GM21737 (cell line): Measurements from ENCODE around the gene LDHD.
"Not testable (repeated sequence)": the region's sequence is repeated elsewhere in the genome, so short reads cannot be mapped to it uniquely, and the experiment has no call there.

Experiments
- ATAC-seq: cut with Tn5 transposase; IDR thresholded peaks from one replicate; pipeline ENCODE4 v1.9.1; 2021; ENCODE audit warnings: mild to moderate bottlenecking, moderate library complexity; ENCODE audit not compliant: unreplicated experiment

Gene LDHD

DNA sequence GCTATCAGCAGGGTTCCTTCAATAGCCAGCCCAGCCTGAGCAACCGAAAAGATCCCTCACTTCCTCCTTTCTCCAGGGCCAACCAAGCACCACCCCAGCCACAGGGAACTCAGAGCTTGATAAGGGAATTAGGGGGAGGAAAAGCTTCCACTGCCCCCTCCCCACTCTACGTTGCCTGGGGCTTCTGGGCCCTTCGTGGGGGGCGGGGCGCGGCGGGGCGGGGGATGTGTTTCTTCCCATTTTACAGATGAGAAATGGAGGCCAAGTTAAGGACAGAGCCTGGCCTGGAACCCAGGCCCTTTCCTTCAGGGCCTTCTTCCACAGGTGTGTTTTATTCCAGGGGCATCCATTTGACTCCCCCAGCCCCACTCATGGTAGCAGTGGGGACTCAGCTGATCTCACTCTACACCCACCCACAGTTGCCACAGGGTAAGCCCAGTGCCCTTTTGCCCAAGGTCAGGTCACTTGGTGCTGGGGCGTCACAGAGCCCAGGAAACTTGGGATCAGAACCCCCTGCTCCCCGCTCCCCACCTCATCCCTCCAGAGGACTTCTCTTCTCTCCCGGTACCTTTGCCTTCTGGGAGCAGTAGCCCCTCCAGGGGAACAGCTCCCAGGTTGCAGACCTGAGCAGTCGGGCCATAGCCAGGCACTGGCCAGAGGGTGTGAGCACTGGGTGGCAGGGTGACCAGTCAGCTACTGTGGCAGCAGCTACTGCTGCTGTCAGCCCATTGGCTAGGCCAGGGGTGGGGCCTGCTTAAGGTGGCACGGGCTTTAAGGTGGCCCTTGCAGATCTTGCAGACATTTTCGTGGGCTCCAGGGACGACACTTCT, at the start of gene LDHD:
Gene LDHD, minus strand, starts transcription at position 700 of the 830 bp plus-strand sequence. Its CDS starts 60 bp downstream, at position 640.
- ATAC-seq, result no peak

DNA sequence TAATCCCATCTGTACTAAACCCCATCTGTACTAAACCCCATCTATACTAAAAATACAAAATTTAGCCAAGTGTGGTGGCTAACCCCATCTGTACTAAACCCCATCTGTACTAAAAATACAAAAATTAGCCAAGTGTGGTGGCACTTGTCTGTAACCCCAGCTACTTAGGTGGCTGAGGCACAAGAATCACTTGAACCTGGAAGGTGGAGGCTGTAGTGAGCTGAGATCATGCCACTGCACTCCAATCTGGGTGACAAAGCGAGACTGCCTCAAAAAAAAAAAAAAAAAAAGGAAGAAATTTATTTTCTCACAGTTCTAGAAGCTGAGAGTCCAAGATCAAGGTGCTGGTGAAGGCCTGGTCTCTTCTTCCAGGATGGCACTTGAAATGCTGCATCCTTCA, 43.8 kb upstream of the LDHD start:
- ATAC-seq, result no peak

DNA sequence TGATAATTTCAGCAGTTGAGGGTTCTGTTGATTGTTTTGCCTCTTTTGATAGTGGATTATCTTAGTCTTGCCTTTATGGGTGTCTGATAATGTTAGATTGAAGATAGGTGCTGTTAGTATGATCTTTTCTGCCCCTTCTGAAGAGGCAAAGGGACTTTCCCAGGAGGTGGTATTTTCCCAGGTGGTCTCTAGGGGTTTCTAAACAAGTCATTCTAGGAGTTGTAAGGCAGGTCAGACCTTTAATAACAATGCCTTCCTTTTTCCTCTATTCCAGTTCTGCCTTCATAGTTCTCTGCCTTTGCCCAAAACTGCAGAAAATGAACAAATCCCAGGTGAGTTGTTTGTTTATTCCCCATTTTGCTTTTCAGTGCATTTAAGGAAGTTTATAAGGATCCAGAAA, 36.1 kb upstream of the LDHD start:
- no peak for ATAC-seq

DNA sequence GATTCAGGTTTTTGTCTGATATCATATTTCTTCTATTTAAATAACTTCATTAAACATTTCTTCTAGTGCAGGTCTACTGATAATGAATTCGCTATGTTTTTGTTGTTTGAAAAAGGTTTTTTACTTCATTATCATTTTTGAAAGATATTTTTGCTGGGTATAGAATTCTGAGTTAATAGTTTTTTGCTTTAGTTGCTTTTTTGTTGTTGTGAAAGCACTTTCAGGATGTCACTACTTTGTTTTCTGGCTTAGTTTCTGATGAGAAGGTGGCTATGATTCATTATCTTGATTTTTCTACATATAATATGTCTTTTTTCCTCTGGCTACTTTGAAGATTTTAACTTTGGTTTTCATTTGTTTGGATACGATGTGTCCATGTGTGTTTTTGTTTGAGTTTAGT, 35.2 kb upstream of the LDHD start:
- ATAC-seq, result no peak

DNA sequence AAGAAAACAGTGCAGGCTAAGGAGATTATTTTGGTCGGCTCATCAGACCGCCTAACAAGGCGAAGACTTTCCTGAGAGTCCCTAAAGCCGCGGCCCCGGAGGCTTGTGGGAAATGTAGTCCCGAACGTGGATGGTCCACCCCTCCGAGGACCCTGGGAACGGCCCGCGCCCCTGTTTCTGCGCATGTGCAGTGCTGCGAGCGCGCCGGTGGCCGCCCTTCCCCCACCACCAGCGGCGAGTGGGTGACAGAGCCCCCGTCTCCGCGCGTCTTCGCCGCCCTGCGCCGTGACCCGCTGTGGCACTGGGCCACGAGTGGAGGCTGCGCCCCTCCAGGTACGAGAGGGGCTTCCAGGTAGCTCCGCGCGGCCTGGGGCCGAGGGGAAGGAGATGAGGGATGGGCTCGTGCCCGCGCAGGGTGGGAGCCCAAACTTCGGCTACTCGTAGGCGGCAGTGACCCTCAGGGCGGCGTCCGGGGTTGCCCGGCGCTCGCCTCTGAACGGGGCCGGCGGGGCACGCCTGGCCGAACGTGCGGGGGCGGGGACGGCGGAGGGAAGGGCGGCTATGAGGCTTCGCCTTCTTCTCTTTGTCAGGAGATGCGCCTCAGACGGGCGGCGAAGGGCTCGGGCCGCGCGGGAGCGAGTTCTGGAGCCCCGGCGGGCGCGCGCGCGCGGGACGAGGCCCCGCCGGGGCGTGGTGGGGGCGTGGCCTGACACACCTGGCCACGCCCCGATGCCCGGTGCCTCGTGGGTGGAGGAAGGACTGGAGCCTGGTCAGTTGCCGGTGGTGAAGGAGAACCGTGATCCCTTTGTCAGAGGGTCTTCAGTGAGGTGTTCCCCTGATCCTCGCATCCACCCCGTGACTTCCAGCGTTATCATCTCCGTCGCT, 32.0 kb upstream of the LDHD start, which contains the start of gene ZFP1:
Gene ZFP1, plus strand, starts transcription at position 214 of the 885 bp plus-strand sequence. CDS start 4,428 bp downstream, outside the sequence.
- ATAC-seq, result peak; percentile 87

DNA sequence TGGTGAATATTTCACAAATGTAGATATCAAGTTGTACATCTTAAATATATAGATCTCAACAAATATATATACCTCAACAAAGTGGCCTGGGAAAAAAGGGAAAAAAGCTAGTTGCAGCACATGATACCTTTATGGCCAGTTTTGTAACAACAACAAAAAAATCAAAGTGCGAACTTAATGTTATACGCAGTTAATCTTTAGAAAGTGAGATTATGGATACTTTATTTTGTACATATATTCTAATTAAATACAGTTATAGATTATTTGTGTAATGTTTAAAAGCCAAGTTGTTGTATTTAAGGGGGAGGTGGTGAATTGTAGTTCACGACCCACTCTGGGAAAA, 31.4 kb upstream of the LDHD start:
- ATAC-seq, result no peak

DNA sequence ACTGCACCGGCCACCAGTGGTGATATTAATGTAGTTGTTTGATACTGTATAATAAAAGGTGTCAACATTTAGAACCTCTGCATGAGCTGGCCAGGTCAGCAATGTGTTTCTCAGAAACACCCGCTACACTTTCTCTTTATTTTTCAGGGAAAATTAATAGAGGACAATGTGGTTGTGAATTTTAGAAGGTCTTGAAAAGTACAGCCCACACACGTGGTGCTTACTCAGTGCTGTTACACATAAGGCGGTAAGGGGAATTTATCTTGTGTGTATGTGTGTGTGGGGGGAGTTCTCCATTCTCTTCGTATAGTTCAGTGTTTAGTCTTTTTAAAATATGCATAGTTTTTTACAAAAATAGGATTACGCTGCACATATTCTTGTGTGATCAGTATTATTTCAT, 27.4 kb upstream of the LDHD start:
- no peak for ATAC-seq

DNA sequence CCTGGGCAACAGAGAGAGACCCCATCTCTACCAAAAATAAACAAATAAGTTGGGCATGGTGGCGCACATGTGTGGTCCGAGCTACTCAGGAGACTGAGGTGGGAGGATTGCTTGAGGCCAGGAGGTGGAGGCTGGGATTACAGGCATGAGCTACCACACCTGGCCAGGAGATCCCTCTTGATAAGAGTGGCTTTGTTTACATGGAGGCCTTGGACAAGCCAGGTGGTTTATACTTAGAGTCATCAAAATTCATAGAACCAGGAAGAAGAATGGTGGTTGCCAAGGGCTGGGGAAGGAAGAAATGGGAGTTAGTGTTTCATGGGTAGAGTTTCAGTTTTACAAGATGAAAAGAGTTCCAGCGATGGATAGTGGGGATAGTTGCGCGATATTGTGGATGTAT, 22.9 kb upstream of the LDHD start:
- ATAC-seq, result no peak

DNA sequence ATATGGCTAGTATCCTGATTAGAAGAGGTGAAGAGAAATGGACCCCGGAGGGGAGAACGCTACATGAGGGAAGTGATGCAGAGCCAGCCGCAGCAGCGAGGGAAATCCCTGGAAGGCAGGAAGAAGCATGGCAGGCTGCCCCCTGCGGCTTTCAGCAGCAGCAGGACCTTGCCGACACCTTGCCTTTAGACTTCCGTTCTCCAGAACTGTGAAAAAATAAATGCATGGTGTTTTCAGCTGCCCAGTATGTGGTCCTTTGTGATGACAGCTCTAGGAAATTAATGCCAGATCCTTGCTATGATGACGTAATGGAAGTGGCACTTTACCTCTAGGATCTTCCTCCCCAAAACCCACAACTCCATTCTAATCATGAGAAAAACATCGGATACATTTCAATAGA, 22.1 kb upstream of the LDHD start:
- ATAC-seq, result no peak

DNA sequence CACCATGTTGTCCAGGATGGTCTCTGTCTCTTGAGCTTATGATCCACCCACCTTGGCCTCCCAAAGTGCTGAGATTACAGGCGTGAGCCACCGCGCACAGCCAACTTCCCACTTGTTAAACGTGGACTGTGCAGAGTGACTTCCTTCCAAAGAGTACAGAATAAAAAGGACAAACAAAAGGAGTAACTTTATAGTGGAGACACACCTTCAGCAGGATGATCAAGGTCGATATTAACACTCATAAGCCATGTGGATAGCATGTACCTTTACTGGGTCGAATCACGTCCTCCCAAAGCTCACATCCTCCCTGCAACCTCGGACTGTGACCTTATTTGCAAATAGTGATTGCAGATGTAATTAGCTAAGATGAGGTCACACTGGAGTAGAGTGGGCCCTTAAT, 21.7 kb upstream of the LDHD start:
- no peak for ATAC-seq

DNA sequence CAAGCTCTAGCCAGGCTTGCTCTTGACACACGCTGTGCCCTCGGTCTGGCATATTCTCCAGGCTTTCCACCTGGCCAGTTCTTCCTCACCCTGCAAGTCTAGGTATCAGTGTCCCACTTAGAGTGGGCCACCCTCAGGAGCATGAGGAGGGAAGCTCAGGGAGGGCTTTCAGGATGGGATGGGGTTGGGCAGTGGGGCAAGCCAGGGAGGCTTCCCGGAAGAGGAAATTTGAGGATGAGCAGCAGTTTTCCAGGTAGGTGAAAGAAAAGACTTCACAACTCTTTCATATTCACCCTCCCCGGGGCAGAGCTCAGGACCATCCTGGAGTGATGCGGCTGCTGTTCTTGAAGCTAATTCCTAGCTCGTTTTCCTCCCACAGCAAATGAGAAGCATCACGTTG, 14.5 kb upstream of the LDHD start:
- no peak for ATAC-seq

- no peak for ATAC-seq
Observed at GRCh38 chr16:75130150-75130771, 13.7 kb upstream of the LDHD start.

GRCh38 chr16:75129421-75130149, 13.0 kb upstream of the LDHD start:
- not testable (repeated sequence) for ATAC-seq

DNA sequence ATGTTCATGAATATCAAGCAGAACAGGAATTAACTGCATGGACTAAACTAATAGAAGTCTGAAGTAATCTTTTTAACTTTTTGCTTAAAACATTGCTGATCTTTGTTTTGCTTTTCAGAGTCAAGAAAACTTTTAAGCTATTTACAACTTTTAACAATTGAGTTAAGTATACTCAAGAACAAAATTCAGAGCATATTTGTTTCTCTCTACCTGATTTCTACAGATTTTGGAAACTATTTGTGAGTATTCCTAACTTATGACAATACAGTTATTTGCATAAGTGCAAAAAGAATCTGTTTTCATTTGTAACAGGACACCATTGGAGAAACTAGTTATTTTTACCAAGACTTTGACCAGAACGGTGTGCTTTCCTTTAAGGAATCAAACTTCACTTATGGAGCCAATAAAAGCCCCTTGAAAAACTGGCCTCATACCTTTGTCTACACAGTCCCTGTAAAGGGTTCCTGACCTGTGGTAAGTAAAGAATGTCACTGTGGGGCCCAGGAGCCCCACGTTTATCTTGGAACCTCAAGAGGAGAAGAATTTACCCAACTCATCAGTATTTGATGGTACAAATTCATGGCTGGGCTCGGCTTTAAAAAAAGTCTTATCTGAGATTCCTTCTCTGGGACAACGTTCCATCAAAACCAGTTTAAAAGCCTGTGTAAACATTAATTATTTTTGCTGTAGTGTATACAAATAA, 11.3 kb upstream of the LDHD start:
- no peak for ATAC-seq

DNA sequence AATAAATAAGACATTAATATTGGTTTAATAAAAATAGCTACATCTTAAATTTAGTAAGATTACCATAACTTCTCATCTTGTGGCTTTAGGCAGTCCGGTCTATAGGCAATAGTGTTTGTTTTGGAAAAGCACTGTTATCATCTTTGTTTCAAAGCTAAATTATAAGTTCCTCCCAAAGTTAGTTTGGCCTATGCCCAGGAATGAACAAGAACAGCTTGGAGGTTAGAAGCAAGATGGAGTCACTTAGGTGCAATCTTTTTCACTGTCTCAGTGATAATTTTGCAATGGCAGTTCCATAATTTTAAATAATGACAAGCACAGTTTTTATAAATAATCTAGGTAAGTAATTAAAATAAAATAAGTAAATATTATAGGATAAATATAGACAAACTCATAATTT, 6.0 kb upstream of the LDHD start:
- ATAC-seq, result no peak

GRCh38 chr16:75121949-75122568, 5.5 kb upstream of the LDHD start:
- ATAC-seq, result no peak

DNA sequence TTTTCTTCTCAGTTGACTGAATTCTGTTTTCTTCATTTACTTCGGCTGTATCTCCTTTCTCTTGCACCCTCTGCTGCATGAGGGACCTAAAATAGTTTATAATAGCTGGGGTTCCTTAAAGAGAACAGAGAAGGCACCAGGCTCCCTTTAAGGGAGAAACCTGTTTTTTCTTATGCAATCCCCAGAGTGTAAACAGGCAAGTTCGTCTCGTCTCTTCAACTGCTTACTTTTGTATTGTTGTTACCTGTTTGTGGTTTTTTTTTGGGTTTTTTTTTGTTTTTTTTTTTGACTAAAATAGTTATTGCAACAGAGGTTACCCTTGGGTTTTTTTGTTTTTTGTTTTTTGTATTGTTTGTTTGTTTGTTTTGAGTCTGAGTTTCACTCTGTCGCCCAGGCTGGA, 3.7 kb upstream of the LDHD start:
- ATAC-seq, result no peak

DNA sequence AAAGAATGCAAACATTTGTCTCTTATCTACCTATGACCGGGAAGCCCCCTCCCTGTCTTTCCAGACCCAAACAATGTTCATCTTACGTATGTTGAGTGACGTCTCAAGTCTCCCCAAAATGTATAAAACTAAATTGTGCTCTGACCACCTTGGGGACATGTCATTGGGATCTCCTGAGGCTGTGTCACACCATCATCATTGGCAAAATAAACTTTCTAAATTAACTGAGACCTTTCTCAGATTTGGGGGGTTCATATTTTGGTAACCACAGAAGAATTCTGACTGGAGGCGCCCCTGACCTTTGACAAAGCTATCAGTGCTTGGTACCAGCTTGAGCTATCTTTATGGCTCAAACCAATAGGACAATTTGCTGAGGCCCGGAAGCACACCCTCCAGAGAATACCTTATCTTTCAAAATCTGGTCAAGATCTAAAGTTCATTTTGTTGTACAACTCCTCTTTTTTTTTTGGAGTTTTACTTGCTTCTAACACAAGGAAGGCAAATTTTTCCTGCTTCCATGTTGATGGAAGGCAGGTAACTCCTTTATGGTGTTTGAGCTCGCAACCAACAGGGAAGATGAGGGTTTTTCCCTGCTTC, 2.5 kb upstream of the LDHD start:
- ATAC-seq, result no peak

- ATAC-seq, result no peak
Observed at GRCh38 chr16:75116911-75117245, 298 bp upstream of the LDHD start.
